Middle frontal gyrus (tissue), 1 donor: ENCODE measurements around the gene EFNA2.
A peak's percentile ranks its signal among the peaks of the same experiment; 100 is the strongest.
"Not testable (repeated sequence)": the region's sequence is repeated elsewhere in the genome, so short reads cannot be mapped to it uniquely, and the experiment has no call there.

Experiments used
- DNase-seq: peaks from one replicate; pipeline ENCODE4 v3.0.0-alpha.2; 2015; ENCODE audit warnings: low spot score; ENCODE audit errors: extremely low spot score

Gene EFNA2

GRCh38 chr19:1285737-1286360 is at the start of gene EFNA2:
EFNA2 (plus strand) TSS chr19:1285873; CDS start chr19:1286169, 296 bp downstream.
- DNase-seq = no peak

- no peak for DNase-seq
Observed at GRCh38 chr19:1236576-1236975, 49.1 kb upstream of the EFNA2 start.

- no peak for DNase-seq
Observed at GRCh38 chr19:1237027-1237659, 48.5 kb upstream of the EFNA2 start.

- no peak for DNase-seq
Observed at GRCh38 chr19:1237754-1238368, 47.8 kb upstream of the EFNA2 start, which contains the start of gene CBARP. CBARP (minus strand) TSS chr19:1238005; CDS start chr19:1236100, 1,905 bp downstream.

- DNase-seq = no peak
Observed at GRCh38 chr19:1238369-1239303, 47.0 kb upstream of the EFNA2 start.

- no peak for DNase-seq
Observed at GRCh38 chr19:1239420-1239795, 46.3 kb upstream of the EFNA2 start.

- DNase-seq = peak; percentile 91
Observed at GRCh38 chr19:1239796-1240737, 45.6 kb upstream of the EFNA2 start.

GRCh38 chr19:1240925-1241324 is 44.7 kb upstream of the EFNA2 start:
- DNase-seq = no peak

GRCh38 chr19:1241417-1242095 is 44.1 kb upstream of the EFNA2 start, which contains the start of gene ATP5F1D:
ATP5F1D (plus strand) TSS chr19:1241751; CDS start chr19:1241851, 100 bp downstream.
- DNase-seq = peak; percentile 86

- DNase-seq = no peak
Observed at GRCh38 chr19:1243768-1244692, 41.6 kb upstream of the EFNA2 start.

- DNase-seq = no peak
Observed at GRCh38 chr19:1244693-1245451, 40.8 kb upstream of the EFNA2 start.

- no peak for DNase-seq
Observed at GRCh38 chr19:1245494-1246264, 40.0 kb upstream of the EFNA2 start.

GRCh38 chr19:1246265-1247087 is 39.2 kb upstream of the EFNA2 start:
- not testable (repeated sequence) for DNase-seq

- no peak for DNase-seq
Observed at GRCh38 chr19:1247748-1248138, 37.9 kb upstream of the EFNA2 start.

GRCh38 chr19:1248139-1248785 is 37.4 kb upstream of the EFNA2 start, which contains the start of gene MIDN:
MIDN (plus strand) TSS chr19:1248583; CDS start chr19:1250297, 1,714 bp downstream.
- DNase-seq = no peak
